GM12873 (cell line): ENCODE measurements around the gene KLHL40.

Source experiments
- CTCF ChIP-seq: IDR thresholded peaks from 2 replicates; pipeline ENCODE4 v1.5.1; 2012; ENCODE audit warnings: low read depth, mild to moderate bottlenecking, moderate library complexity, low read length, control low read depth; ENCODE audit not compliant: insufficient read depth; ENCODE audit errors: missing control alignments

Gene KLHL40

GRCh38 chr3:42694366-42694765, 9.0 kb downstream of the KLHL40 start:
- no peak for TF ChIP-seq CTCF

GRCh38 chr3:42696356-42697288, 11.3 kb downstream of the KLHL40 start:
- TF ChIP-seq CTCF, result no peak

GRCh38 chr3:42697289-42698051, 12.1 kb downstream of the KLHL40 start:
- no peak for TF ChIP-seq CTCF

- TF ChIP-seq CTCF, result no peak
These were observed 13.0 kb downstream of the KLHL40 start for GRCh38 chr3:42698216-42698910.

- no peak for TF ChIP-seq CTCF
These were observed 13.5 kb downstream of the KLHL40 start for GRCh38 chr3:42698911-42699230.

GRCh38 chr3:42699511-42699971, 14.2 kb downstream of the KLHL40 start:
- no peak for TF ChIP-seq CTCF
